Measurements from ENCODE around the gene AKT1. TPM values are rescaled to one million over a fixed set of nuclear protein-coding genes. Genes with fewer than 3 reads are reported as not detected.

The AKT1 gene
- total and polyA plus RNA-seq, 7 experiments from 2014 or later, result 6.8 to 131 (median 71.0) TPM

- Mint-ChIP-seq H3K4me3 (no peak overlapping the region), H3K9me3 (no peaks in the 10 kb centered on the region), H3K27ac (peak overlapping the region in 1 of 9 donors; percentile 19), H3K27me3 (no peaks in the 10 kb centered on the region), H3K36me3 (peaks cover 0 to 20% (median 0%) of the 10 kb centered on the region in 5 donors), H3K4me1 (no peaks in the 10 kb centered on the region)
- POLR2A ChIA-PET, result no interaction called here
- Histone ChIP-seq H3K4me3 (ENCODE audit: low read length) (no peak overlapping the region), H3K9me3 (ENCODE audit: control insufficient read depth in 2 of 3, low read length in 3 of 3) (no peaks in the 10 kb centered on the region), H3K36me3 (ENCODE audit: control insufficient read depth in 2 of 3, insufficient read depth in 3 of 3, low read length in 3 of 3) (peaks cover 0 to 65% (median 4%) of the 10 kb centered on the region in 3 experiments), H3K27ac (ENCODE audit: low read depth, low read length) (no peak overlapping the region), H3K4me1 (ENCODE audit: control insufficient read depth in 2 of 2, insufficient read depth in 2 of 2, low read length in 2 of 2) (no peaks in the 10 kb centered on the region), H3K27me3 (ENCODE audit: control insufficient read depth in 2 of 2, insufficient read depth in 2 of 2, low read length in 2 of 2) (no peaks in the 10 kb centered on the region)
- ATAC-seq (no peak), DNase-seq (no peak)
- CTCF ChIA-PET, result interaction anchor here (1.3 kb wide), 1 partner anchor 49 kb away, joined by 3 read pairs; no protein-coding TSS in a partner anchor
- intact Hi-C loops (cut with micrococcal nuclease), result no loop called here
Measured at GRCh38 chr14:104776481-104776880, 19.1 kb downstream of the AKT1 start.

- Histone ChIP-seq H3K4me3 (ENCODE audit: low read length) (no peak overlapping the region), H3K9me3 (ENCODE audit: control insufficient read depth in 2 of 3, low read length in 3 of 3) (peaks cover 0 to 4% (median 0%) of the 10 kb centered on the region in 3 experiments), H3K27ac (ENCODE audit: low read depth, low read length) (no peak overlapping the region), H3K4me1 (ENCODE audit: control insufficient read depth in 2 of 2, insufficient read depth in 2 of 2, low read length in 2 of 2) (no peaks in the 10 kb centered on the region), H3K27me3 (ENCODE audit: control insufficient read depth in 2 of 2, insufficient read depth in 2 of 2, low read length in 2 of 2) (no peaks in the 10 kb centered on the region), H3K36me3 (ENCODE audit: control insufficient read depth in 2 of 3, insufficient read depth in 3 of 3, low read length in 3 of 3) (peaks cover 0 to 62% (median 4%) of the 10 kb centered on the region in 3 experiments)
- H3K4me1 Mint-ChIP-seq, result no peaks in the 10 kb centered on the region
- ATAC-seq (no peak), DNase-seq (no peak)
- H3K9me3 Mint-ChIP-seq, result peaks cover 0 to 4% (median 0%) of the 10 kb centered on the region in 11 donors
- H3K27me3 Mint-ChIP-seq, result no peaks in the 10 kb centered on the region
- ChIA-PET POLR2A (no interaction called here), CTCF (interaction anchor here (0.6 to 1.3 kb wide), 3 partner anchors 51 to 1936 kb away, joined by 3 to 4 read pairs (median 3); no protein-coding TSS in a partner anchor)
- peak overlapping the region in 1 of 9 donors; percentile 43 for H3K27ac Mint-ChIP-seq
- intact Hi-C loops (cut with micrococcal nuclease), result no loop called here
- no peak overlapping the region for H3K4me3 Mint-ChIP-seq
- H3K36me3 Mint-ChIP-seq, result peaks cover 0 to 30% (median 7%) of the 10 kb centered on the region in 5 donors
Measured at GRCh38 chr14:104775073-104775489, 20.5 kb downstream of the AKT1 start.

- DNase-seq (no peak), ATAC-seq (no peak)
- intact Hi-C loops (cut with micrococcal nuclease), result no loop called here
- Histone ChIP-seq H3K4me1 (ENCODE audit: control insufficient read depth in 2 of 2, insufficient read depth in 2 of 2, low read length in 2 of 2) (no peaks in the 10 kb centered on the region), H3K27me3 (ENCODE audit: control insufficient read depth in 2 of 2, insufficient read depth in 2 of 2, low read length in 2 of 2) (no peaks in the 10 kb centered on the region), H3K9me3 (ENCODE audit: control insufficient read depth in 2 of 3, low read length in 3 of 3) (peaks cover 0 to 4% (median 0%) of the 10 kb centered on the region in 3 experiments), H3K27ac (ENCODE audit: low read depth, low read length) (no peak overlapping the region), H3K4me3 (ENCODE audit: low read length) (no peak overlapping the region), H3K36me3 (ENCODE audit: control insufficient read depth in 2 of 3, insufficient read depth in 3 of 3, low read length in 3 of 3) (peaks cover 0 to 61% (median 4%) of the 10 kb centered on the region in 3 experiments)
- POLR2A ChIA-PET, result no interaction called here
- Mint-ChIP-seq H3K9me3 (peaks cover 0 to 4% (median 0%) of the 10 kb centered on the region in 11 donors), H3K27me3 (no peaks in the 10 kb centered on the region), H3K4me3 (no peak overlapping the region), H3K27ac (no peak overlapping the region), H3K36me3 (peaks cover 0 to 34% (median 7%) of the 10 kb centered on the region in 5 donors), H3K4me1 (peaks cover 0 to 1% (median 0%) of the 10 kb centered on the region in 7 donors)
- CTCF ChIA-PET, result no interaction called here
Measured at GRCh38 chr14:104774453-104775072, 21.0 kb downstream of the AKT1 start.

GRCh38 chr14:104773505-104774452, 21.8 kb downstream of the AKT1 start:
- POLR2A ChIA-PET, result no interaction called here
- no peak for ATAC-seq
- CTCF ChIA-PET, result no interaction called here

GRCh38 chr14:104772707-104773504, 22.6 kb downstream of the AKT1 start:
- H3K27me3 Mint-ChIP-seq, result no peaks in the 10 kb centered on the region
- Histone ChIP-seq H3K4me1 (ENCODE audit: control insufficient read depth in 2 of 2, insufficient read depth in 2 of 2, low read length in 2 of 2) (no peaks in the 10 kb centered on the region), H3K27me3 (ENCODE audit: control insufficient read depth in 2 of 2, insufficient read depth in 2 of 2, low read length in 2 of 2) (no peaks in the 10 kb centered on the region), H3K4me3 (ENCODE audit: low read length) (no peak overlapping the region), H3K27ac (ENCODE audit: low read depth, low read length) (no peak overlapping the region), H3K36me3 (ENCODE audit: control insufficient read depth in 2 of 3, insufficient read depth in 3 of 3, low read length in 3 of 3) (peaks cover 0 to 56% (median 4%) of the 10 kb centered on the region in 3 experiments), H3K9me3 (ENCODE audit: control insufficient read depth in 2 of 3, low read length in 3 of 3) (peaks cover 0 to 4% (median 0%) of the 10 kb centered on the region in 3 experiments)
- POLR2A ChIA-PET, result no interaction called here
- ATAC-seq, result no peak
- DNase-seq, result no peak
- intact Hi-C loops (cut with micrococcal nuclease), result no loop called here
- H3K4me1 Mint-ChIP-seq, result peaks cover 0 to 10% (median 2%) of the 10 kb centered on the region in 7 donors
- no peak overlapping the region for H3K27ac Mint-ChIP-seq
- H3K36me3 Mint-ChIP-seq, result peaks cover 0 to 34% (median 7%) of the 10 kb centered on the region in 5 donors
- H3K4me3 Mint-ChIP-seq, result no peak overlapping the region
- H3K9me3 Mint-ChIP-seq, result peaks cover 0 to 4% (median 0%) of the 10 kb centered on the region in 11 donors
- CTCF ChIA-PET, result no interaction called here

More at GRCh38 chr14:104773505-104774452, 21.8 kb downstream of the AKT1 start:
- Mint-ChIP-seq H3K9me3 (peaks cover 0 to 4% (median 0%) of the 10 kb centered on the region in 11 donors), H3K27ac (peak overlapping the region in 2 of 9 donors; percentile 53 to 55), H3K4me3 (no peak overlapping the region), H3K27me3 (no peaks in the 10 kb centered on the region), H3K4me1 (peaks cover 0 to 5% (median 0%) of the 10 kb centered on the region in 7 donors), H3K36me3 (peaks cover 0 to 34% (median 7%) of the 10 kb centered on the region in 5 donors)
- DNase-seq, result no peak
- peaks cover 0 to 61% (median 4%) of the 10 kb centered on the region in 3 experiments for H3K36me3 ChIP-seq (ENCODE audit: control insufficient read depth in 2 of 3, insufficient read depth in 3 of 3, low read length in 3 of 3)
- H3K9me3 ChIP-seq (ENCODE audit: control insufficient read depth in 2 of 3, low read length in 3 of 3), result peaks cover 0 to 4% (median 0%) of the 10 kb centered on the region in 3 experiments
- no peak overlapping the region for H3K27ac ChIP-seq (ENCODE audit: low read depth, low read length)
- no peaks in the 10 kb centered on the region for H3K4me1 ChIP-seq (ENCODE audit: control insufficient read depth in 2 of 2, insufficient read depth in 2 of 2, low read length in 2 of 2)
- H3K4me3 ChIP-seq (ENCODE audit: low read length), result no peak overlapping the region
- intact Hi-C loops (cut with micrococcal nuclease), result no loop called here
- no peaks in the 10 kb centered on the region for H3K27me3 ChIP-seq (ENCODE audit: control insufficient read depth in 2 of 2, insufficient read depth in 2 of 2, low read length in 2 of 2)

Data from naive thymus-derived CD4-positive, alpha-beta T cell (primary cell).